H1 (cell line): ENCODE results near the gene RIPPLY1. TPM values are rescaled to one million over a fixed set of nuclear protein-coding genes. Genes with fewer than 3 reads are reported as not detected.

Source experiments
- CTCF ChIA-PET: fragments of 300-600 bp; sonication (Branson Sonifier 250); formaldehyde crosslinking; loops from one replicate; lab custom pipeline; 2021; ENCODE audit not compliant: partially characterized antibody; lab: Charles Lee
- POLR2A ChIA-PET: fragments of 300-600 bp; sonication (Branson Sonifier 250); formaldehyde crosslinking; loops from one replicate; lab custom pipeline; 2021; ENCODE audit warnings: inconsistent platforms; ENCODE audit not compliant: partially characterized antibody; lab: Charles Lee
- DNase-seq, 2 experiments: peaks; one replicate each; pipeline versions ENCODE4 v3.0.0 to v3.0.0-alpha.2; 2010 to 2022; ENCODE audit warnings: low spot score in 2 of 2, low read depth in 1 of 2, mixed read lengths in 1 of 2
- FAIRE-seq: peaks from 2 replicates; lab custom pipeline; 2011; peaks lifted over from hg19 to GRCh38; lab: Jason Lieb, UNC
- H2AFZ ChIP-seq: 2 replicates; pipeline ENCODE4 v1.8.1; 2012; ENCODE audit warnings: low read length, inconsistent platforms
- H2AK5ac ChIP-seq: 2 replicates; pipeline ENCODE4 v1.6.1; 2013; ENCODE audit warnings: low read depth, low read length
- H2BK120ac ChIP-seq: replicated peaks from 2 replicates; pipeline ENCODE3; 2013; ENCODE audit warnings: low read depth, low read length, inconsistent platforms
- H2BK12ac ChIP-seq: 2 replicates; pipeline ENCODE4 v1.6.1; 2013; ENCODE audit warnings: low read depth, low read length
- H2BK15ac ChIP-seq: 2 replicates; pipeline ENCODE4 v1.6.1; 2013; ENCODE audit warnings: low read length
- H2BK20ac ChIP-seq: 2 replicates; pipeline ENCODE4 v1.6.1; 2013; ENCODE audit warnings: low read length
- H2BK5ac ChIP-seq: 2 replicates; pipeline ENCODE4 v1.6.1; 2013; ENCODE audit warnings: low read depth, low read length
- H3K14ac ChIP-seq: 2 replicates; pipeline ENCODE4 v1.6.1; 2013; ENCODE audit warnings: inconsistent platforms; ENCODE audit not compliant: insufficient read length
- H3K18ac ChIP-seq: 2 replicates; pipeline ENCODE4 v1.6.1; 2013; ENCODE audit warnings: low read length; ENCODE audit errors: extremely low read depth
- H3K23ac ChIP-seq: 2 replicates; pipeline ENCODE4 v1.6.1; 2013; ENCODE audit warnings: inconsistent platforms; ENCODE audit not compliant: insufficient read length
- H3K23me2 ChIP-seq: 2 replicates; pipeline ENCODE4 v1.6.1; 2013; ENCODE audit warnings: low read depth, low read length
- H3K27ac ChIP-seq: 2 replicates; pipeline ENCODE4 v1.6.1; 2011; ENCODE audit warnings: low read depth, low read length, inconsistent platforms
- H3K27me3 ChIP-seq, 4 experiments: replicated peaks in 1 of 4; 1 replicate in 1 of 4; 2 replicates in 3 of 4; pipeline versions ENCODE4 v1.6.1 to v1.8.1; 2011 to 2013; ENCODE audit warnings: low read length in 3 of 4, mild to moderate bottlenecking in 3 of 4, inconsistent platforms in 2 of 4, mixed read lengths in 2 of 4, moderate library complexity in 1 of 4; ENCODE audit not compliant: control insufficient read depth in 3 of 4, insufficient read depth in 3 of 4; ENCODE audit errors: extremely low read depth in 1 of 4
- H3K36me3 ChIP-seq, 4 experiments: 2 replicates each; pipeline versions ENCODE4 v1.6.1 to v1.8.1; 2011 to 2013; ENCODE audit warnings: mild to moderate bottlenecking in 4 of 4, low read length in 3 of 4, moderate library complexity in 2 of 4, control low read depth in 1 of 4, inconsistent platforms in 1 of 4; ENCODE audit not compliant: insufficient read depth in 4 of 4, control insufficient read depth in 2 of 4
- H3K4ac ChIP-seq: replicated peaks from 2 replicates; pipeline ENCODE3; 2013; ENCODE audit warnings: low read length, low read depth, mixed read lengths, inconsistent platforms; ENCODE audit not compliant: insufficient read length
- H3K4me1 ChIP-seq, 4 experiments: replicated peaks in 1 of 4; 1 replicate in 1 of 4; 2 replicates in 3 of 4; pipeline versions ENCODE4 v1.6.1 to v1.8.1; 2011 to 2013; ENCODE audit warnings: low read length in 3 of 4, inconsistent platforms in 2 of 4, mixed read lengths in 1 of 4; ENCODE audit not compliant: insufficient read depth in 4 of 4, control insufficient read depth in 3 of 4
- H3K4me2 ChIP-seq, 2 experiments: 2 replicates each; pipeline versions ENCODE4 v1.6.1 to v1.8.1; 2011 to 2013; ENCODE audit warnings: low read depth in 2 of 2, low read length in 2 of 2, control low read depth in 1 of 2, inconsistent platforms in 1 of 2, mild to moderate bottlenecking in 1 of 2; ENCODE audit not compliant: insufficient read depth in 1 of 2
- H3K4me3 ChIP-seq, 4 experiments: fragments of 200-600, 300-600 bp in 1 of 4; sonication (generic), shearing (Covaris generic), sonication (Bioruptor Twin) in 1 of 4; 2 replicates each; pipeline versions ENCODE4 v1.5.1 to v1.8.1; 2011 to 2016; ENCODE audit warnings: low read length in 4 of 4, low read depth in 3 of 4, control low read depth in 2 of 4, inconsistent platforms in 2 of 4, mild to moderate bottlenecking in 2 of 4, mixed read lengths in 1 of 4, moderate library complexity in 1 of 4; ENCODE audit not compliant: insufficient read depth in 2 of 4; ENCODE audit errors: extremely low read depth in 1 of 4
- H3K56ac ChIP-seq: replicated peaks from 2 replicates; pipeline ENCODE3; 2013; ENCODE audit warnings: low read depth, mild to moderate bottlenecking, mixed read lengths, low read length, inconsistent platforms; ENCODE audit not compliant: insufficient read length
- H3K79me1 ChIP-seq: 2 replicates; pipeline ENCODE4 v1.6.1; 2013; ENCODE audit warnings: low read depth, low read length, control low read depth
- H3K79me2 ChIP-seq, 2 experiments: 2 replicates each; pipeline versions ENCODE4 v1.6.1 to v1.8.1; 2012 to 2013; ENCODE audit warnings: low read length in 2 of 2, mild to moderate bottlenecking in 2 of 2, inconsistent platforms in 1 of 2; ENCODE audit not compliant: insufficient read depth in 2 of 2, control insufficient read depth in 1 of 2
- H3K9ac ChIP-seq, 4 experiments: replicated peaks in 1 of 4; 1 replicate in 1 of 4; 2 replicates in 3 of 4; pipeline versions ENCODE4 v1.6.1 to v1.8.1; 2011 to 2013; ENCODE audit warnings: low read depth in 3 of 4, low read length in 3 of 4, control low read depth in 2 of 4, mild to moderate bottlenecking in 2 of 4, moderate library complexity in 2 of 4, inconsistent platforms in 1 of 4; ENCODE audit errors: extremely low read depth in 1 of 4
- H3K9me3 ChIP-seq, 2 experiments: 2 replicates each; pipeline versions ENCODE4 v1.6.1 to v1.8.1; 2012 to 2013; ENCODE audit warnings: mild to moderate bottlenecking in 2 of 2, moderate library complexity in 2 of 2, control low read depth in 1 of 2, inconsistent platforms in 1 of 2, low read depth in 1 of 2, low read length in 1 of 2, mixed read lengths in 1 of 2; ENCODE audit not compliant: insufficient read depth in 2 of 2
- H4K20me1 ChIP-seq, 2 experiments: replicated peaks in 1 of 2; 2 replicates each; pipeline versions ENCODE3 to v1.8.1; 2011 to 2013; ENCODE audit warnings: inconsistent platforms in 2 of 2, low read length in 2 of 2, mild to moderate bottlenecking in 1 of 2; ENCODE audit not compliant: insufficient read depth in 2 of 2, control insufficient read depth in 1 of 2
- H4K5ac ChIP-seq: 2 replicates; pipeline ENCODE4 v1.6.1; 2013; ENCODE audit warnings: low read length, low read depth, mixed read lengths, inconsistent platforms; ENCODE audit not compliant: insufficient read length
- H4K8ac ChIP-seq: 2 replicates; pipeline ENCODE4 v1.8.0; 2013; ENCODE audit warnings: mild to moderate bottlenecking, moderate library complexity, low read length, inconsistent platforms; ENCODE audit not compliant: insufficient read depth; ENCODE audit errors: extremely low read depth
- H4K91ac ChIP-seq: replicated peaks from 2 replicates; pipeline ENCODE3; 2013; ENCODE audit warnings: low read length, mixed read lengths, inconsistent platforms; ENCODE audit not compliant: insufficient read length
- BRCA1 ChIP-seq: IDR thresholded peaks from 2 replicates; pipeline ENCODE4 v1.6.1; 2012; ENCODE audit warnings: low read depth, low read length, improper control_type of control experiment
- CREB1 ChIP-seq: IDR thresholded peaks from 2 replicates; pipeline ENCODE4 v1.6.1; 2012; ENCODE audit warnings: inconsistent platforms
- GABPA ChIP-seq: IDR thresholded peaks from 2 replicates; pipeline ENCODE4 v1.6.1; 2011; ENCODE audit warnings: mild to moderate bottlenecking, low read length, moderate library complexity, borderline replicate concordance; ENCODE audit not compliant: insufficient read depth
- JUND ChIP-seq: IDR thresholded peaks from 2 replicates; pipeline ENCODE4 v1.6.1; 2011; ENCODE audit warnings: mild to moderate bottlenecking, improper control_type of control experiment, low read length
- RFX5 ChIP-seq: IDR thresholded peaks from 2 replicates; pipeline ENCODE4 v1.6.1; 2011; ENCODE audit warnings: low read depth, low read length, improper control_type of control experiment, borderline replicate concordance
- RNF2 ChIP-seq: fragments of 200-900, 300-1000 bp; sonication (generic); IDR thresholded peaks from 2 replicates; pipeline ENCODE4 v1.7.1; 2016; ENCODE audit warnings: borderline replicate concordance, low read depth, mild to moderate bottlenecking, antibody characterized with exemption, low read length; ENCODE audit not compliant: poor library complexity, severe bottlenecking; ENCODE audit errors: missing control alignments
- TAF7 ChIP-seq: optimal IDR thresholded peaks from 2 replicates; pipeline ENCODE3; 2011; ENCODE audit warnings: low read depth, mild to moderate bottlenecking, inconsistent platforms, low read length, moderate library complexity, borderline replicate concordance
- YY1 ChIP-seq: IDR thresholded peaks from 2 replicates; pipeline ENCODE4 v1.6.1; 2011; ENCODE audit warnings: low read depth, mild to moderate bottlenecking, low read length
- WGBS, 2 experiments: shearing (Covaris generic) in 1 of 2; methylation state at CpG; one replicate each; pipeline versions ENCODE4 v1.1.6 to v1.1.7; 2013 to 2015; ENCODE audit warnings: low lambda C conversion rate in 2 of 2, mixed read lengths in 2 of 2, inconsistent platforms in 1 of 2, low coverage in 1 of 2, missing lambda C conversion rate in 1 of 2; ENCODE audit not compliant: insufficient replicate concordance in 2 of 2, insufficient coverage in 1 of 2, insufficient read length in 1 of 2; ENCODE audit errors: extremely low coverage in 1 of 2, missing lambda C conversion rate in 1 of 2; 5-methylcytosine and 5-hydroxymethylcytosine counted together
- polyA plus RNA-seq, 7 experiments: library from polyadenylated mRNA; depleted of rRNA in 3 of 7; stranded (reverse) in 5 of 7; unstranded in 2 of 7; fragments of >200 nt in 5 of 7; fragments of 200-250 nt in 2 of 7; gene quantifications; 1 replicate in 5 of 7; 2 replicates in 1 of 7; 4 replicates in 1 of 7; pipeline versions ENCODE4 v1.2.1 to v1.2.3, GENCODE V29; 2011 to 2013; ENCODE audit warnings: missing spikeins in 2 of 7, mixed read lengths in 2 of 7
- total RNA-seq: library from RNA; stranded (reverse); fragmentation: NEBNext Ultra II Directional; extraction: Animal tissue kit (Norgen Biotek cat#: 25700); gene quantifications from 2 replicates; pipeline ENCODE4 v1.2.1, GENCODE V29; 2021

The RIPPLY1 gene
- total and polyA plus RNA-seq, 2 of the 8 experiments (the other 6 are each of a cell fraction or from before 2014, with no cell fraction given) = not detected

DNA sequence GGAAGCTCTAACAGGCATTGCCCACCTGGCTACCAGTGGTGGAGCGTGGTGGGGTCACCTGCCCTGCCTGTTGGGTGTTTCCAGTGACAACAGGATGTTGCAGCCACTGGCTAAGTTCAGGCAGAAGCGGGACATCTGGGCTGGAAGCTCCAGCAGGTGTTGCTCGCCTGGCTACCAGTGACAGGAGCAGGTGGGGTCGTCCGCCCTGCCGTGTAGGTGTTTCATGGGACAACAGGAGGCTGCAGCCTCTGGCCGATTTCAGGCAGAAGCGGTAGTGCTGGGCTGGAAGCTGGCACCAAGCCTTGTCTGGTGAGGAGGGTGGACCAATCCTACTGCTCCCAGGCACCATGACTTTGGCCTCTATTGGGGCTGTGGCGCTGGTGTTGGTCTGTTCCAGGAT is 39.4 kb downstream of the RIPPLY1 start:
- WGBS, 2 experiments = 100% methylated on average over 1 of the region's 9 CpGs; no CpG with 5 or more reads in 1 of the 2 experiments
- Histone ChIP-seq H2AFZ (no peak overlapping the region), H2AK5ac (no peak overlapping the region), H2BK12ac (no peak overlapping the region), H3K4me3 (no peak overlapping the region), H4K5ac (no peak overlapping the region), H3K4me1 (no peaks in the 10 kb centered on the region), H3K14ac (no peak overlapping the region), H3K36me3 (no peaks in the 10 kb centered on the region), H3K79me2 (no peaks in the 10 kb centered on the region), H2BK20ac (no peak overlapping the region), H3K18ac (no peak overlapping the region), H3K23me2 (no peaks in the 10 kb centered on the region), H3K79me1 (no peaks in the 10 kb centered on the region), H2BK5ac (no peak overlapping the region), H4K8ac (no peak overlapping the region), H2BK15ac (no peak overlapping the region), H3K23ac (no peak overlapping the region), H2BK120ac (no peak overlapping the region), H3K4ac (no peak overlapping the region), H4K20me1 (no peaks in the 10 kb centered on the region), H3K9me3 (no peaks in the 10 kb centered on the region), H3K27me3 (no peaks in the 10 kb centered on the region), H3K27ac (no peak overlapping the region), H3K4me2 (no peak overlapping the region), H3K9ac (no peak overlapping the region), H4K91ac (no peak overlapping the region), H3K56ac (no peak overlapping the region)
- POLR2A ChIA-PET = no interaction called here
- no peak for DNase-seq
- CTCF ChIA-PET = interaction anchor here (0.6 to 2.9 kb wide), 8 partner anchors 8 to 42 kb away, joined by 3 to 14 read pairs (median 4); no protein-coding TSS in a partner anchor
- no peak for TF ChIP-seq GABPA
- TF ChIP-seq RFX5 = no peak
- TF ChIP-seq CREB1 = no peak
- no peak for TF ChIP-seq JUND
- no peak for TF ChIP-seq RNF2
- TF ChIP-seq TAF7 = no peak
- no peak for TF ChIP-seq YY1
- TF ChIP-seq BRCA1 = no peak
- no peak for FAIRE-seq
